ENCODE data around the gene HPSE2. TPM values are rescaled to one million over a fixed set of nuclear protein-coding genes. Genes with fewer than 3 reads are reported as not detected.

HPSE2 gene
- total and polyA plus RNA-seq, 8 donors: 0.58 to 15.8 (median 2.0) TPM

DNA sequence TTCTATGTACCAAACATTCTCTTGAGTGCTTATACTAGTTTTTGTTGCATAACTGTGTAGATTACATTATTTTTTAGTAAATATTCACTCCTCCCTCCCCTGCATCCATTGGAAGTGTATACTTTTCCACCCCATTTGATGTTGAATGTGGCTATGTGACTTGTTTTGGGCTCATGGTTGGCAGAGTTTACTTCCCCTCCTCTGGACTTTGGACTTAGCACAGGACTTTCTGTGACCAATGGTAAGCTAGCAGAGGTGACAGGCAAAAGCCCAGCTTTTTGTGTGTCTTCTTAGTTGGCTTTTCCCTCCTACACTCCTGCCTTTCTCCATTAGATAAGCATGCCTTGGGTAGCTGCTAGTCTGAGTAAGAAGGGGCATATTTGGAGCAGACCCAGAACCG, 353.9 kb downstream of the HPSE2 start:
- intact Hi-C loops (cut with DNase I; ENCODE audit: low total_unique reads): no loop called here
- peaks cover 0 to 14% (median 0%) of the 10 kb centered on the region in 4 donors for H3K4me1 ChIP-seq
- no peak for TF ChIP-seq POLR2A (IDR thresholded peaks at IDR 0.05)
- TF ChIP-seq, protein P1, sequence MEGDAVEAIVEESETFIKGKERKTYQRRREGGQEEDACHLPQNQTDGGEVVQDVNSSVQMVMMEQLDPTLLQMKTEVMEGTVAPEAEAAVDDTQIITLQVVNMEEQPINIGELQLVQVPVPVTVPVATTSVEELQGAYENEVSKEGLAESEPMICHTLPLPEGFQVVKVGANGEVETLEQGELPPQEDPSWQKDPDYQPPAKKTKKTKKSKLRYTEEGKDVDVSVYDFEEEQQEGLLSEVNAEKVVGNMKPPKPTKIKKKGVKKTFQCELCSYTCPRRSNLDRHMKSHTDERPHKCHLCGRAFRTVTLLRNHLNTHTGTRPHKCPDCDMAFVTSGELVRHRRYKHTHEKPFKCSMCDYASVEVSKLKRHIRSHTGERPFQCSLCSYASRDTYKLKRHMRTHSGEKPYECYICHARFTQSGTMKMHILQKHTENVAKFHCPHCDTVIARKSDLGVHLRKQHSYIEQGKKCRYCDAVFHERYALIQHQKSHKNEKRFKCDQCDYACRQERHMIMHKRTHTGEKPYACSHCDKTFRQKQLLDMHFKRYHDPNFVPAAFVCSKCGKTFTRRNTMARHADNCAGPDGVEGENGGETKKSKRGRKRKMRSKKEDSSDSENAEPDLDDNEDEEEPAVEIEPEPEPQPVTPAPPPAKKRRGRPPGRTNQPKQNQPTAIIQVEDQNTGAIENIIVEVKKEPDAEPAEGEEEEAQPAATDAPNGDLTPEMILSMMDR (IDR thresholded peaks at IDR 0.05): no peak
- 44 to 67% (median 56%) methylated on average over 1 of the region's 1 CpG for WGBS, 5 donors
- H3K36me3 ChIP-seq: no peaks in the 10 kb centered on the region
- H3K4me3 ChIP-seq: no peak overlapping the region
- no peaks in the 10 kb centered on the region for H3K27me3 ChIP-seq
- no peak overlapping the region for H3K27ac ChIP-seq
- no peaks in the 10 kb centered on the region for H3K9me3 ChIP-seq
- DNase-seq: no peak

DNA sequence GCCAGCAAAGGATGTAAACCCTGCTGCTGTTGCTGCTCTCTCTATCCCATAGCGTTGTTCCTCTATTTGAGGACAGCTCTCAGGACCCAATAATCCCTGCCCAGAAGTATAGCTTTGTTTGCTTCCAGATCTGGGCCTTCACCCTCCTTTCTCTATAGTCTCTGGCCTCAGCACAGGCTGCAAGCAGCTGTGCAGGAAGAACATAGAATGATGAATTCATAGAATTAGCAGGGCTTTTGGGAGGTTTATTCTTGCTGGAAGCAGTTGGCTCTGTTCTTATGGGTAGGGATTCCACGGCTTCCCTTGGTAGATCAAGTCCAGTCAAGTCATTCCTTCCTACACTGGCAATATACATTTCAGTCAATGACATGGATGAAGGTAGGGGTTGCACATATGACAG, 354.7 kb downstream of the HPSE2 start:
- H3K27ac ChIP-seq: no peak overlapping the region
- peaks cover 0 to 14% (median 0%) of the 10 kb centered on the region in 4 donors for H3K4me1 ChIP-seq
- TF ChIP-seq POLR2AphosphoS5 (IDR thresholded peaks at IDR 0.05) (no peak), EP300 (IDR thresholded peaks at IDR 0.05) (no peak), POLR2A (IDR thresholded peaks at IDR 0.05) (no peak)
- TF ChIP-seq, protein P1 (IDR thresholded peaks at IDR 0.05): no peak

DNA sequence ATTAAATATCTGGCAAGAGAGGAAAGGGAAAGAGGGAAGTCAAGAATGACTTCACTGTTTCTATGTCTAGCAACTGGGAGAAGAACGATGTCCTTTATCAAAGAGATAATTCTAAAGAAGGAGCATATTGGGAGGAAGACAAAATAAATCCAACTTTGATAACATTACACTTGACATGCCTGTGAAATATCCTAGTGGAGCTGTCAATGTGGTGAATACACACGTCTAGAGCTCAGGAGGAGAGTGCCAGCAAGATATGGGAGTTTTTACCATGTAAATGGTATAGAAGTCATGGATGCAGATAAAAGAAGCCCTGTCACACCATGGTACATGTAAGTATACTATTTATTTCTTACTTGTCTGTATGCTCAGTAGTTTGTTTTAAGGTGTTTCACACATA, 356.7 kb downstream of the HPSE2 start:
- DNase-seq: no peak
- Histone ChIP-seq H3K27ac (no peak overlapping the region), H3K27me3 (no peaks in the 10 kb centered on the region), H3K36me3 (no peaks in the 10 kb centered on the region), H3K4me1 (peaks cover 0 to 14% (median 0%) of the 10 kb centered on the region in 4 donors), H3K9me3 (no peaks in the 10 kb centered on the region), H3K4me3 (no peak overlapping the region)
- intact Hi-C loops (cut with DNase I; ENCODE audit: low total_unique reads): no loop called here
- 40 to 58% (median 53%) methylated on average over 2 of the region's 2 CpGs for WGBS, 5 donors
- no peak for TF ChIP-seq POLR2A (IDR thresholded peaks at IDR 0.05)
- TF ChIP-seq, protein P1 (IDR thresholded peaks at IDR 0.05): no peak
- no peak for TF ChIP-seq EP300 (IDR thresholded peaks at IDR 0.05)
- no peak for TF ChIP-seq POLR2AphosphoS5 (IDR thresholded peaks at IDR 0.05)

More for the DNA sequence above, 354.7 kb downstream of the HPSE2 start:
- no peaks in the 10 kb centered on the region for H3K36me3 ChIP-seq
- H3K27me3 ChIP-seq: no peaks in the 10 kb centered on the region
- H3K9me3 ChIP-seq: no peaks in the 10 kb centered on the region
- intact Hi-C loops (cut with DNase I; ENCODE audit: low total_unique reads): no loop called here
- no peak overlapping the region for H3K4me3 ChIP-seq
- 46 to 64% (median 51%) methylated on average over 2 of the region's 2 CpGs for WGBS, 5 donors
- peak in 1 of 2 donors; percentile 49 for DNase-seq

DNA sequence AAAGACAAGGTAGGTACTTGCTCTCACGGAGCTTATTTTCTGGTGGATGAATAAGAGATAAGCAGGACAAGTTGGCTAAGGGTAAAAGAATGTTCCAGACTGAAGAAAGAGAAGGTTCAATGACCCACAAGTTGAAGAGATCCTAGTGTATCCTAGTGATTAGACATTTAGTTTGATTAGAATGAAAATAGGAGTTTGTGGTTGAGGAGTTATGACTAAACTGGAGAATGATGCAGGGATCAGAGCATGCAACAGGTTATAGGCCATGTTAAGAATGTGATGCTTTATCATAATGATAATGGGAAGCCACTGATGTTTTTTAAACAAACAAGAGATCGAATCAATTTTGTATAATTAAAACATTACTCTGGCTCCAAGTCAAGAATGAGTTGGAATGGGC, 357.2 kb downstream of the HPSE2 start:
- Histone ChIP-seq H3K27ac (no peak overlapping the region), H3K27me3 (no peaks in the 10 kb centered on the region), H3K9me3 (no peaks in the 10 kb centered on the region), H3K4me1 (peaks cover 0 to 14% (median 0%) of the 10 kb centered on the region in 4 donors), H3K4me3 (no peak overlapping the region), H3K36me3 (no peaks in the 10 kb centered on the region)
- no peak for DNase-seq
- 44 to 57% (median 51%) methylated on average over 2 of the region's 2 CpGs for WGBS, 5 donors
- TF ChIP-seq POLR2AphosphoS5 (IDR thresholded peaks at IDR 0.05): no peak
- no peak for TF ChIP-seq POLR2A (IDR thresholded peaks at IDR 0.05)
- TF ChIP-seq, protein P1 (IDR thresholded peaks at IDR 0.05): no peak
- intact Hi-C loops (cut with DNase I; ENCODE audit: low total_unique reads): no loop called here
